ENCODE results near the gene ARNT2. TPM values are rescaled to one million over a fixed set of nuclear protein-coding genes. Genes with fewer than 3 reads are reported as not detected.

Gene ARNT2
- total and polyA plus RNA-seq, 5 donors from 2014 or later, result not detected

- no peak for ATAC-seq (ENCODE audit: low read depth in 2 of 2)
- no peak overlapping the region for H3K27ac Mint-ChIP-seq
- Histone ChIP-seq H3K36me3 (ENCODE audit: control insufficient read depth, insufficient read depth, low read length) (no peaks in the 10 kb centered on the region), H3K27me3 (ENCODE audit: control insufficient read depth, insufficient read depth, low read length) (no peaks in the 10 kb centered on the region), H3K4me3 (ENCODE audit: low read depth, low read length) (no peak overlapping the region), H3K4me1 (ENCODE audit: control insufficient read depth, insufficient read depth, low read length, poor library complexity, severe bottlenecking) (no peaks in the 10 kb centered on the region), H3K27ac (ENCODE audit: insufficient read depth, low read length, poor library complexity, severe bottlenecking) (no peak overlapping the region), H3K9me3 (ENCODE audit: control insufficient read depth in 2 of 2, low read length in 2 of 2) (no peaks in the 10 kb centered on the region)
- H3K9me3 Mint-ChIP-seq, result no peaks in the 10 kb centered on the region
- peaks cover 4% of the 10 kb centered on the region for H3K27me3 Mint-ChIP-seq
- no peaks in the 10 kb centered on the region for H3K4me1 Mint-ChIP-seq
- H3K4me3 Mint-ChIP-seq, result no peak overlapping the region
- DNase-seq, result no peak
- H3K36me3 Mint-ChIP-seq, result no peaks in the 10 kb centered on the region
These were observed 86.3 kb downstream of the ARNT2 start for GRCh38 chr15:80490431-80490990.

- Histone ChIP-seq H3K27me3 (ENCODE audit: control insufficient read depth, insufficient read depth, low read length) (no peaks in the 10 kb centered on the region), H3K27ac (ENCODE audit: insufficient read depth, low read length, poor library complexity, severe bottlenecking) (no peak overlapping the region), H3K9me3 (ENCODE audit: control insufficient read depth in 2 of 2, low read length in 2 of 2) (no peaks in the 10 kb centered on the region), H3K36me3 (ENCODE audit: control insufficient read depth, insufficient read depth, low read length) (no peaks in the 10 kb centered on the region), H3K4me1 (ENCODE audit: control insufficient read depth, insufficient read depth, low read length, poor library complexity, severe bottlenecking) (no peaks in the 10 kb centered on the region), H3K4me3 (ENCODE audit: low read depth, low read length) (no peak overlapping the region)
- H3K27me3 Mint-ChIP-seq, result no peaks in the 10 kb centered on the region
- no peak overlapping the region for H3K27ac Mint-ChIP-seq
- no peaks in the 10 kb centered on the region for H3K9me3 Mint-ChIP-seq
- H3K4me3 Mint-ChIP-seq, result no peak overlapping the region
- no peak for DNase-seq
- ATAC-seq (ENCODE audit: low read depth in 2 of 2), result no peak
- no peaks in the 10 kb centered on the region for H3K36me3 Mint-ChIP-seq
- H3K4me1 Mint-ChIP-seq, result no peaks in the 10 kb centered on the region
These were observed 87.1 kb downstream of the ARNT2 start for GRCh38 chr15:80491163-80491847.

GRCh38 chr15:80492409-80492808, 88.2 kb downstream of the ARNT2 start:
- H3K4me3 Mint-ChIP-seq, result no peak overlapping the region
- Histone ChIP-seq H3K27ac (ENCODE audit: insufficient read depth, low read length, poor library complexity, severe bottlenecking) (no peak overlapping the region), H3K9me3 (ENCODE audit: control insufficient read depth in 2 of 2, low read length in 2 of 2) (no peaks in the 10 kb centered on the region), H3K4me1 (ENCODE audit: control insufficient read depth, insufficient read depth, low read length, poor library complexity, severe bottlenecking) (no peaks in the 10 kb centered on the region), H3K27me3 (ENCODE audit: control insufficient read depth, insufficient read depth, low read length) (no peaks in the 10 kb centered on the region), H3K36me3 (ENCODE audit: control insufficient read depth, insufficient read depth, low read length) (no peaks in the 10 kb centered on the region), H3K4me3 (ENCODE audit: low read depth, low read length) (no peak overlapping the region)
- H3K9me3 Mint-ChIP-seq, result no peaks in the 10 kb centered on the region
- ATAC-seq (ENCODE audit: low read depth in 2 of 2) (no peak), DNase-seq (no peak)
- no peak overlapping the region for H3K27ac Mint-ChIP-seq
- H3K27me3 Mint-ChIP-seq, result no peaks in the 10 kb centered on the region
- no peaks in the 10 kb centered on the region for H3K4me1 Mint-ChIP-seq
- H3K36me3 Mint-ChIP-seq, result no peaks in the 10 kb centered on the region

- Mint-ChIP-seq H3K4me3 (no peak overlapping the region), H3K36me3 (no peaks in the 10 kb centered on the region), H3K9me3 (no peaks in the 10 kb centered on the region), H3K27me3 (no peaks in the 10 kb centered on the region), H3K27ac (no peak overlapping the region), H3K4me1 (no peaks in the 10 kb centered on the region)
- no peaks in the 10 kb centered on the region for H3K27me3 ChIP-seq (ENCODE audit: control insufficient read depth, insufficient read depth, low read length)
- ATAC-seq (ENCODE audit: low read depth in 2 of 2), result no peak
- H3K27ac ChIP-seq (ENCODE audit: insufficient read depth, low read length, poor library complexity, severe bottlenecking), result no peak overlapping the region
- no peaks in the 10 kb centered on the region for H3K36me3 ChIP-seq (ENCODE audit: control insufficient read depth, insufficient read depth, low read length)
- H3K4me1 ChIP-seq (ENCODE audit: control insufficient read depth, insufficient read depth, low read length, poor library complexity, severe bottlenecking), result no peaks in the 10 kb centered on the region
- H3K4me3 ChIP-seq (ENCODE audit: low read depth, low read length), result no peak overlapping the region
- H3K9me3 ChIP-seq (ENCODE audit: control insufficient read depth in 2 of 2, low read length in 2 of 2), result no peaks in the 10 kb centered on the region
- DNase-seq, result no peak
These were observed 88.7 kb downstream of the ARNT2 start for GRCh38 chr15:80492874-80493273.

- Mint-ChIP-seq H3K27ac (no peak overlapping the region), H3K36me3 (no peaks in the 10 kb centered on the region), H3K4me3 (no peak overlapping the region), H3K9me3 (peaks cover 0 to 1% (median 0%) of the 10 kb centered on the region in 7 donors), H3K27me3 (no peaks in the 10 kb centered on the region), H3K4me1 (no peaks in the 10 kb centered on the region)
- Histone ChIP-seq H3K36me3 (ENCODE audit: control insufficient read depth, insufficient read depth, low read length) (no peaks in the 10 kb centered on the region), H3K27ac (ENCODE audit: insufficient read depth, low read length, poor library complexity, severe bottlenecking) (no peak overlapping the region), H3K27me3 (ENCODE audit: control insufficient read depth, insufficient read depth, low read length) (no peaks in the 10 kb centered on the region), H3K4me3 (ENCODE audit: low read depth, low read length) (no peak overlapping the region), H3K9me3 (ENCODE audit: control insufficient read depth in 2 of 2, low read length in 2 of 2) (no peaks in the 10 kb centered on the region), H3K4me1 (ENCODE audit: control insufficient read depth, insufficient read depth, low read length, poor library complexity, severe bottlenecking) (no peaks in the 10 kb centered on the region)
- DNase-seq (no peak), ATAC-seq (ENCODE audit: low read depth in 2 of 2) (no peak)
These were observed 90.2 kb downstream of the ARNT2 start for GRCh38 chr15:80494351-80494751.

- Histone ChIP-seq H3K4me1 (ENCODE audit: control insufficient read depth, insufficient read depth, low read length, poor library complexity, severe bottlenecking) (no peaks in the 10 kb centered on the region), H3K36me3 (ENCODE audit: control insufficient read depth, insufficient read depth, low read length) (no peaks in the 10 kb centered on the region), H3K4me3 (ENCODE audit: low read depth, low read length) (no peak overlapping the region), H3K9me3 (ENCODE audit: control insufficient read depth in 2 of 2, low read length in 2 of 2) (no peaks in the 10 kb centered on the region), H3K27me3 (ENCODE audit: control insufficient read depth, insufficient read depth, low read length) (no peaks in the 10 kb centered on the region), H3K27ac (ENCODE audit: insufficient read depth, low read length, poor library complexity, severe bottlenecking) (no peak overlapping the region)
- Mint-ChIP-seq H3K4me3 (no peak overlapping the region), H3K27me3 (no peaks in the 10 kb centered on the region), H3K4me1 (no peaks in the 10 kb centered on the region), H3K36me3 (no peaks in the 10 kb centered on the region), H3K27ac (no peak overlapping the region), H3K9me3 (peaks cover 0 to 3% (median 0%) of the 10 kb centered on the region in 7 donors)
- ATAC-seq (ENCODE audit: low read depth in 2 of 2) (no peak), DNase-seq (no peak)
These were observed 90.6 kb downstream of the ARNT2 start for GRCh38 chr15:80494756-80495155.

- Histone ChIP-seq H3K27ac (ENCODE audit: insufficient read depth, low read length, poor library complexity, severe bottlenecking) (no peak overlapping the region), H3K9me3 (ENCODE audit: control insufficient read depth in 2 of 2, low read length in 2 of 2) (no peaks in the 10 kb centered on the region), H3K4me3 (ENCODE audit: low read depth, low read length) (no peak overlapping the region), H3K36me3 (ENCODE audit: control insufficient read depth, insufficient read depth, low read length) (no peaks in the 10 kb centered on the region), H3K27me3 (ENCODE audit: control insufficient read depth, insufficient read depth, low read length) (no peaks in the 10 kb centered on the region), H3K4me1 (ENCODE audit: control insufficient read depth, insufficient read depth, low read length, poor library complexity, severe bottlenecking) (no peaks in the 10 kb centered on the region)
- DNase-seq (no peak), ATAC-seq (ENCODE audit: low read depth in 2 of 2) (no peak)
- H3K36me3 Mint-ChIP-seq, result no peaks in the 10 kb centered on the region
- H3K4me3 Mint-ChIP-seq, result no peak overlapping the region
- H3K9me3 Mint-ChIP-seq, result peaks cover 0 to 3% (median 0%) of the 10 kb centered on the region in 7 donors
- H3K4me1 Mint-ChIP-seq, result no peaks in the 10 kb centered on the region
- H3K27ac Mint-ChIP-seq, result no peak overlapping the region
- no peaks in the 10 kb centered on the region for H3K27me3 Mint-ChIP-seq
These were observed 91.3 kb downstream of the ARNT2 start for GRCh38 chr15:80495401-80495942.

- no peak overlapping the region for H3K27ac ChIP-seq (ENCODE audit: insufficient read depth, low read length, poor library complexity, severe bottlenecking)
- Mint-ChIP-seq H3K9me3 (peaks cover 0 to 3% (median 0%) of the 10 kb centered on the region in 7 donors), H3K36me3 (no peaks in the 10 kb centered on the region), H3K4me1 (no peaks in the 10 kb centered on the region), H3K27me3 (no peaks in the 10 kb centered on the region), H3K27ac (no peak overlapping the region), H3K4me3 (no peak overlapping the region)
- DNase-seq, result no peak
- H3K9me3 ChIP-seq (ENCODE audit: control insufficient read depth in 2 of 2, low read length in 2 of 2), result no peaks in the 10 kb centered on the region
- H3K4me3 ChIP-seq (ENCODE audit: low read depth, low read length), result no peak overlapping the region
- H3K4me1 ChIP-seq (ENCODE audit: control insufficient read depth, insufficient read depth, low read length, poor library complexity, severe bottlenecking), result no peaks in the 10 kb centered on the region
- no peak for ATAC-seq (ENCODE audit: low read depth in 2 of 2)
- no peaks in the 10 kb centered on the region for H3K36me3 ChIP-seq (ENCODE audit: control insufficient read depth, insufficient read depth, low read length)
- H3K27me3 ChIP-seq (ENCODE audit: control insufficient read depth, insufficient read depth, low read length), result no peaks in the 10 kb centered on the region
These were observed 91.9 kb downstream of the ARNT2 start for GRCh38 chr15:80496096-80496495.
